ENCODE results near the gene ZNF318.

The ZNF318 gene

DNA sequence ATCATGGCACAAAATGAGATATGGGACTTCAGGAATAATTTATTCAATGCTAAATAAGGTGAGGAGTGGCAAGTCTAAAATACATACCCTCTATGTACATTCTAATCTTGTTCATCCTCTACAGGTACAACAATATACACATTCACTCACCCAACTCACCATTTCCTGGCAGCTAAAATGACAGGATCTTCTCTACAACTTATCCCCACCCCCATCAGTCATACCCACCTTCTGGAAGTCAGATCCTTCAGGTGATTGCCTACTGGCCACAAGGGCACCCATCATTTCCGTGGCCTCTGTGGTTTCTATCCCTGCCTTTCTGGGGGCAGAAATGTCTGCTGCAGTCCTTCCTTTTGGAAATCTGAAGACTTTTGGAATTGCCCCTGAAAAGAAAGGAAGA, 38.0 kb downstream of the ZNF318 start:
- TF ChIP-seq, protein P1, sequence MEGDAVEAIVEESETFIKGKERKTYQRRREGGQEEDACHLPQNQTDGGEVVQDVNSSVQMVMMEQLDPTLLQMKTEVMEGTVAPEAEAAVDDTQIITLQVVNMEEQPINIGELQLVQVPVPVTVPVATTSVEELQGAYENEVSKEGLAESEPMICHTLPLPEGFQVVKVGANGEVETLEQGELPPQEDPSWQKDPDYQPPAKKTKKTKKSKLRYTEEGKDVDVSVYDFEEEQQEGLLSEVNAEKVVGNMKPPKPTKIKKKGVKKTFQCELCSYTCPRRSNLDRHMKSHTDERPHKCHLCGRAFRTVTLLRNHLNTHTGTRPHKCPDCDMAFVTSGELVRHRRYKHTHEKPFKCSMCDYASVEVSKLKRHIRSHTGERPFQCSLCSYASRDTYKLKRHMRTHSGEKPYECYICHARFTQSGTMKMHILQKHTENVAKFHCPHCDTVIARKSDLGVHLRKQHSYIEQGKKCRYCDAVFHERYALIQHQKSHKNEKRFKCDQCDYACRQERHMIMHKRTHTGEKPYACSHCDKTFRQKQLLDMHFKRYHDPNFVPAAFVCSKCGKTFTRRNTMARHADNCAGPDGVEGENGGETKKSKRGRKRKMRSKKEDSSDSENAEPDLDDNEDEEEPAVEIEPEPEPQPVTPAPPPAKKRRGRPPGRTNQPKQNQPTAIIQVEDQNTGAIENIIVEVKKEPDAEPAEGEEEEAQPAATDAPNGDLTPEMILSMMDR (IDR thresholded peaks at IDR 0.05; ENCODE audit: low read depth, low read length) = no peak
- no peak overlapping the region for H3K4me3 ChIP-seq (ENCODE audit: low read depth, low read length)

DNA sequence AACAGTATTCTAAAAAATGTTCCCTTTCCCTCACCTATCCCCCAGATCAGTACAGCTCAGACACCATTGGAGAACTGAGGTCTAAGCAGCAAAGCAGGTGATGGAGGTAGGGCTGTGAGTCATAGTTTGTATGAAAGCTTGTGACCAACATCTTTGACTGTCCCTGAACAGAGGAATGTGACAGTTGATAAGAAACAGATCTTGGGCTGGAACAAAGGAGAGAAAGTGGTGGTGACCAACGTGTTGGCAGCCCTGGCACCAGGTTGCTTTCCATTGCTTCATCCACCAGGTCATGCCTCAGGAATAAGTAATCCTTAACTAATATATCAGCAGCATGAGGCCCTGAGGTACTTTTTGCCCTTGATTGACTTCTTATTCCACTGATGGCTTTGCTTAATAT, 40.9 kb downstream of the ZNF318 start:
- TF ChIP-seq, protein P1 (IDR thresholded peaks at IDR 0.05; ENCODE audit: low read depth, low read length) = no peak
- H3K4me3 ChIP-seq (ENCODE audit: low read depth, low read length) = no peak overlapping the region

DNA sequence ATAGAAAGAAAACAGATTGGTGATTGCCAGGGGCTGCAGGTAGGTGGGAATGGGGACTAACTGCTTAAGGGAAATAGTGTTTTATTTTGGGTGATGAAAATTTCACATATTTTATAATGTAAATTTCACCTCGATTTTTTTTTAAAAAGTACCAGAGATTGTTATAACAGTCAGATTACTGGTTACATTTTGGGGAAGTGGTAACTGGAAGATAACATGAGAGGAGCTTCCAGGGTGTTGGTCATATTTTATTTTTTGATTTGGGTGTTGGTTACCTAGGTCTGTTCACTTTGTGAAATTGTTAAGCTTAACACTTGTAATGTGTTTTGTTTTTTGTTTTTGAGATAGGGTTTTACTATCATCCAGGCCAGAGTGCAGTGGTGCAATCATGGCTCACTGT, 43.6 kb downstream of the ZNF318 start:
- no peak overlapping the region for H3K4me3 ChIP-seq (ENCODE audit: low read depth, low read length)
- TF ChIP-seq, protein P1 (IDR thresholded peaks at IDR 0.05; ENCODE audit: low read depth, low read length) = no peak

DNA sequence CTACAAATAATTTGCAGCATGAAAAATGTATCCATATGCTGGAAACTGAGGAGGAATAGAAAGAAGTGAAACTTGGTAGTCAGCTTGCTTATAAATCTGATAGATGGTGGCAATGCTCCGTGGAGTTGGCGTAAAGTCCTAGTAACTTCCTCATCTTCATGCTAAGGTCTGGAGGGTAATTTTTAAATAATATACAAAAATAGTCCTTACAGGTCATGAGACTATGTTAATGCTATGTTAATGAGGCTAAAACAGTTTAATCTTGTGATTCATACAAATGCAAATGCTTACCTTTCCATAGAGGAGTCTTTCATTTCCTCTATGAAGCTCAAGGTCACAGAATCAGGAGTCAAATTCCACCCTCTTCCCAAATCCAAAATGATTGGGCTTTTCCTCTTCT, 51.4 kb downstream of the ZNF318 start:
- TF ChIP-seq, protein P1 (IDR thresholded peaks at IDR 0.05; ENCODE audit: low read depth, low read length) = no peak
- no peak overlapping the region for H3K4me3 ChIP-seq (ENCODE audit: low read depth, low read length)

DNA sequence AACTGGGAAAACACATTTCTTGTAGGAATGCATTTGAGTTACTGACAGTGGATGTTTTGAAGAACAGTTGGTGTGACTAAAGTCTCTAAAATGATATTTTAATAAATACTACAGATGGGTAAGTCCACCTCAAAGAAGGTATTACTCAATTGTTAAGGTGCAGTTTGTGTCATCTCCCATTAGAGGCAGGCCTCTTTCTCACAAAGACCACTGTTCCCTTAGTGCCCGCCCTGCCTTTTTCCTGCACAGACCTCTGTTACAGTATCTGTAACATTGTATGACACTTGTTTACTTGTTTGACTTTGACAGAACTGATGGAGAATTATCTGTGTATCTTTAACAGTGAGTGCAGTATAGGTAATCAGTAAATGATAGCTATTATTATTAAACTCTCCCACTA, 55.6 kb downstream of the ZNF318 start:
- TF ChIP-seq, protein P1 (IDR thresholded peaks at IDR 0.05; ENCODE audit: low read depth, low read length) = no peak
- no peak overlapping the region for H3K4me3 ChIP-seq (ENCODE audit: low read depth, low read length)

DNA sequence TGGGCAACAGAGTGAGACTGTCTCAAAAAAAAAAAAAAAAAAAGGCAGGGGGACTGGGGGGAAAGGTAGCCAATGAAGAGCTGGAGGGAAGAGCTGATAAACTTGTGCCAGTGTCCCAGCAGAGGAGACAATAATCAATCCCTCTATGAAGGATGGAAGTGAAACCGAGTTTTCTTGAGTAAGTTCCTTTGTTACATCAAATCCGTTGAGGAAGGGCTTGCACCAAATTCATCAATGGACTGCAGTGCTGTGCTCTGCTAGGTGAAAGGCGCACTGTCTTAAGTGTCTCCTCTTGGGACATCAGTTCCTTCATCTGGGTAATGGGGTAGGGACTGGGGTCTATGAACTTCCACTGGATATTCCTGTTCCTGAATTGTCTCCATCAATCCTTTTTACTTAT, 57.8 kb downstream of the ZNF318 start:
- TF ChIP-seq, protein P1 (IDR thresholded peaks at IDR 0.05; ENCODE audit: low read depth, low read length) = no peak
- no peak overlapping the region for H3K4me3 ChIP-seq (ENCODE audit: low read depth, low read length)

DNA sequence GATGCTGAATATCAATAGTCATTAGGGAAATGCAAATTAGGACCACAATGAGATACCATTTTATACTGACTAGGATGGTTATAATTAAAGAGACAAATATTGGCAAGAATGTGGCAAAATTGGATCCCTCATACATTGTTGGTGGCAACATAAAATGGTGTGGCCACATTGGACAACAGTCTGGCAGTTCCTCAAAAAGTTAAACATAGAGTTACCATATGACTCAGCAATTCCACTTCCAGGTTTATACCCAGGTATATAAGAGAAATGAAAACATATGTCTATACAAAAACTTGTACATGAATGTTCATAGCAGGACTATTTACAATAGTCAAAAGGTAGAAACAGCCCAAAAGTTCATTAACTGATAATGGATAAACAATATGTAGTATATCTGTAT, 58.8 kb downstream of the ZNF318 start:
- no peak overlapping the region for H3K4me3 ChIP-seq (ENCODE audit: low read depth, low read length)
- TF ChIP-seq, protein P1 (IDR thresholded peaks at IDR 0.05; ENCODE audit: low read depth, low read length) = no peak
